Astrocyte (in vitro differentiated cells and primary cell): ENCODE results near the gene KDM5B. TPM values are rescaled to one million over a fixed set of nuclear protein-coding genes. Genes with fewer than 3 reads are reported as not detected.

Source experiments
- DNase-seq: peaks from one replicate; pipeline ENCODE4 v3.0.0-alpha.2; 2010; ENCODE audit warnings: low read depth
- FAIRE-seq: peaks from 2 replicates; lab custom pipeline; 2011; peaks lifted over from hg19 to GRCh38; lab: Jason Lieb, UNC
- H2AFZ ChIP-seq: 2 replicates; pipeline ENCODE4 v1.6.0; 2012; ENCODE audit warnings: low read depth, low read length, inconsistent platforms
- H3K27ac ChIP-seq: 2 replicates; pipeline ENCODE4 v1.5.1; 2011; ENCODE audit warnings: low read depth, low read length, inconsistent platforms
- H3K27me3 ChIP-seq: 2 replicates; pipeline ENCODE4 v1.6.0; 2011; ENCODE audit warnings: low read length, inconsistent platforms; ENCODE audit not compliant: insufficient read depth
- H3K36me3 ChIP-seq: 2 replicates; pipeline ENCODE4 v1.5.1; 2011; ENCODE audit warnings: low read length, inconsistent platforms; ENCODE audit not compliant: insufficient read depth
- H3K4me1 ChIP-seq: 2 replicates; pipeline ENCODE4 v1.5.1; 2011; ENCODE audit warnings: low read length, inconsistent platforms; ENCODE audit not compliant: insufficient read depth
- H3K4me2 ChIP-seq: 2 replicates; pipeline ENCODE4 v1.6.0; 2012; ENCODE audit warnings: low read length, inconsistent platforms
- H3K4me3 ChIP-seq: 2 replicates; pipeline ENCODE4 v1.5.1; 2011; ENCODE audit warnings: low read depth, mild to moderate bottlenecking, low read length, inconsistent platforms; ENCODE audit not compliant: insufficient read depth
- H3K79me2 ChIP-seq: 2 replicates; pipeline ENCODE4 v1.6.0; 2012; ENCODE audit warnings: mild to moderate bottlenecking, low read length, inconsistent platforms; ENCODE audit not compliant: insufficient read depth
- H3K9ac ChIP-seq: 2 replicates; pipeline ENCODE4 v1.6.0; 2012; ENCODE audit warnings: mild to moderate bottlenecking, low read length, inconsistent platforms
- H3K9me3 ChIP-seq: 2 replicates; pipeline ENCODE4 v1.5.1; 2012; ENCODE audit warnings: low read depth, mild to moderate bottlenecking, low read length, inconsistent platforms; ENCODE audit not compliant: insufficient read depth
- H4K20me1 ChIP-seq: 2 replicates; pipeline ENCODE4 v1.6.0; 2012; ENCODE audit warnings: low read length, inconsistent platforms; ENCODE audit not compliant: insufficient read depth
- H3K27ac Mint-ChIP-seq: one replicate; pipeline ENCODE4 v1.8.0; 2021; ENCODE audit warnings: mild to moderate bottlenecking, mixed read lengths; ENCODE audit not compliant: unreplicated experiment
- H3K27me3 Mint-ChIP-seq: one replicate; pipeline ENCODE4 v1.8.0; 2021; ENCODE audit warnings: low read depth, mixed read lengths; ENCODE audit not compliant: unreplicated experiment
- H3K36me3 Mint-ChIP-seq: one replicate; pipeline ENCODE4 v1.8.0; 2021; ENCODE audit warnings: low read depth, mixed read lengths; ENCODE audit not compliant: unreplicated experiment
- H3K4me1 Mint-ChIP-seq: one replicate; pipeline ENCODE4 v1.8.0; 2021; ENCODE audit warnings: low read depth, mixed read lengths; ENCODE audit not compliant: unreplicated experiment
- H3K4me3 Mint-ChIP-seq: one replicate; pipeline ENCODE4 v1.8.0; 2021; ENCODE audit warnings: mild to moderate bottlenecking, moderate library complexity, mixed read lengths; ENCODE audit not compliant: unreplicated experiment
- H3K9me3 Mint-ChIP-seq: one replicate; pipeline ENCODE4 v1.8.0; 2021; ENCODE audit warnings: mild to moderate bottlenecking, mixed read lengths; ENCODE audit not compliant: unreplicated experiment
- CTCF ChIP-seq: IDR thresholded peaks from 2 replicates; pipeline ENCODE4 v1.5.1; 2011; ENCODE audit warnings: low read depth, mild to moderate bottlenecking, inconsistent platforms, low read length, moderate library complexity; ENCODE audit not compliant: insufficient read depth
- EZH2 ChIP-seq: IDR thresholded peaks from 2 replicates; pipeline ENCODE4 v1.6.1; 2012; ENCODE audit warnings: mild to moderate bottlenecking, low read length, inconsistent platforms; ENCODE audit not compliant: insufficient read depth
- total RNA-seq: library from RNA; stranded (reverse); gene quantifications from 2 replicates; pipeline ENCODE4 v1.2.1, GENCODE V29; 2021

Gene KDM5B
- total RNA-seq, 1 donor from 2014 or later: 182 TPM

DNA sequence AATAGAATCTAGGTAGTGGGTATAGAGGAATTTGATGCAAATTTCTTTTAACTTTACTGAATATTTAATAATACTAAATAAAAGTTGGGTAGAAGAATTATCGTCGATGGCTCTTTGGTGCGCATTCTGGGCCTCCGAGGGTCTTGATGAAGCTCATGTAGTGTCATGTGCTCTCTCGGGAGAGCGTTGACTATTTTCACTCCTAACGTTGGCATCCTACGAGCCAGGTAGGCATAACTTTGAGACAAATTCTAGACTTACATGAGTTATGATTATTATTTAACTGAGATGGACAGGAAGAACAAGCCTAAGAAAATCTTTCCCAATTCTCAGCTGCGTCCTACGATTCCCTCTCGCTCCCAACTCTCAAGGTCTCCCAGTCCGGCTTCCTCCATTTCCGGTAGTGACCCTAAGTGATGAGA lies 2.0 kb upstream of the KDM5B start:
- H3K27ac Mint-ChIP-seq: peak overlapping the region; percentile 99
- Histone ChIP-seq H3K4me2 (peak overlapping the region; percentile 100), H3K36me3 (no peaks in the 10 kb centered on the region), H3K27me3 (no peaks in the 10 kb centered on the region), H3K9ac (peak overlapping the region; percentile 96), H4K20me1 (peaks cover 19% of the 10 kb centered on the region), H3K9me3 (no peaks in the 10 kb centered on the region), H3K27ac (peak overlapping the region; percentile 90), H3K4me1 (peaks cover 24% of the 10 kb centered on the region), H3K4me3 (peak overlapping the region; percentile 96), H3K79me2 (peaks cover 42% of the 10 kb centered on the region), H2AFZ (peak overlapping the region; percentile 81)
- no peaks in the 10 kb centered on the region for H3K36me3 Mint-ChIP-seq
- no peak for TF ChIP-seq EZH2
- no peak for TF ChIP-seq CTCF
- FAIRE-seq (no peak), DNase-seq (no peak)
- H3K4me1 Mint-ChIP-seq: peaks cover 12% of the 10 kb centered on the region
- no peaks in the 10 kb centered on the region for H3K27me3 Mint-ChIP-seq
- peak overlapping the region; percentile 90 for H3K4me3 Mint-ChIP-seq
- no peaks in the 10 kb centered on the region for H3K9me3 Mint-ChIP-seq

GRCh38 chr1:202809597-202810159 lies 1.5 kb upstream of the KDM5B start:
- H2AFZ ChIP-seq: no peak overlapping the region
- no peak overlapping the region for H3K9ac ChIP-seq
- Mint-ChIP-seq H3K27me3 (no peaks in the 10 kb centered on the region), H3K4me1 (peaks cover 10% of the 10 kb centered on the region), H3K36me3 (no peaks in the 10 kb centered on the region), H3K9me3 (no peaks in the 10 kb centered on the region), H3K27ac (peak overlapping the region; percentile 99), H3K4me3 (peak overlapping the region; percentile 76)
- H3K4me2 ChIP-seq: peak overlapping the region; percentile 100
- H3K27ac ChIP-seq: no peak overlapping the region
- H4K20me1 ChIP-seq: peaks cover 24% of the 10 kb centered on the region
- FAIRE-seq: no peak
- H3K36me3 ChIP-seq: no peaks in the 10 kb centered on the region
- peak overlapping the region; percentile 96 for H3K4me3 ChIP-seq
- peaks cover 24% of the 10 kb centered on the region for H3K4me1 ChIP-seq
- H3K79me2 ChIP-seq: peaks cover 47% of the 10 kb centered on the region
- no peaks in the 10 kb centered on the region for H3K9me3 ChIP-seq
- no peaks in the 10 kb centered on the region for H3K27me3 ChIP-seq
- no peak for DNase-seq
- TF ChIP-seq EZH2 (no peak), CTCF (no peak)

- H3K4me1 Mint-ChIP-seq: peaks cover 21% of the 10 kb centered on the region
- peaks cover 32% of the 10 kb centered on the region for H3K4me1 ChIP-seq
Measured at GRCh38 chr1:202807451-202807925, 733 bp downstream of the KDM5B start.

More at GRCh38 chr1:202807451-202807925, 733 bp downstream of the KDM5B start:
- Histone ChIP-seq H3K9ac (peak overlapping the region; percentile 97), H3K36me3 (no peaks in the 10 kb centered on the region), H3K27me3 (no peaks in the 10 kb centered on the region), H3K79me2 (peaks cover 69% of the 10 kb centered on the region), H4K20me1 (peaks cover 46% of the 10 kb centered on the region), H2AFZ (peak overlapping the region; percentile 34), H3K9me3 (no peaks in the 10 kb centered on the region), H3K4me3 (peak overlapping the region; percentile 90), H3K4me2 (peak overlapping the region; percentile 90), H3K27ac (peak overlapping the region; percentile 91)
- H3K27me3 Mint-ChIP-seq: no peaks in the 10 kb centered on the region
- H3K27ac Mint-ChIP-seq: peak overlapping the region; percentile 26
- H3K9me3 Mint-ChIP-seq: no peaks in the 10 kb centered on the region
- FAIRE-seq (no peak), DNase-seq (no peak)
- TF ChIP-seq EZH2: no peak
- no peak for TF ChIP-seq CTCF
- peak overlapping the region; percentile 76 for H3K4me3 Mint-ChIP-seq
- H3K36me3 Mint-ChIP-seq: no peaks in the 10 kb centered on the region
